KMS-11 (cell line): ENCODE data around the gene NFKBIB.

ENCODE experiments used
- H2AFZ ChIP-seq: fragments of 200-600 bp; sonication (generic); 2 replicates; pipeline ENCODE4 v1.6.1; 2016; ENCODE audit warnings: antibody characterized with exemption, mixed run types, low read depth
- H3K27ac ChIP-seq: fragments of 200-600 bp; sonication (generic); 2 replicates; pipeline ENCODE4 v1.6.1; 2016; ENCODE audit warnings: mild to moderate bottlenecking, mixed run types
- H3K27me3 ChIP-seq: fragments of 200-600 bp; sonication (generic); 2 replicates; pipeline ENCODE4 v1.6.1; 2017; ENCODE audit warnings: mild to moderate bottlenecking, low read depth, mixed run types, moderate library complexity; ENCODE audit not compliant: insufficient read depth
- H3K36me3 ChIP-seq: fragments of 200-600 bp; sonication (generic); 2 replicates; pipeline ENCODE4 v1.6.1; 2017; ENCODE audit warnings: mild to moderate bottlenecking, mixed run types; ENCODE audit not compliant: insufficient read depth
- H3K4me1 ChIP-seq: fragments of 200-600 bp; sonication (generic); 2 replicates; pipeline ENCODE4 v1.6.1; 2016; ENCODE audit warnings: mild to moderate bottlenecking, low read depth, mixed run types; ENCODE audit not compliant: poor library complexity, severe bottlenecking
- H3K4me2 ChIP-seq: fragments of 200-600 bp; sonication (generic); 2 replicates; pipeline ENCODE4 v1.7.0; 2016; ENCODE audit warnings: mild to moderate bottlenecking, mixed run types
- H3K4me3 ChIP-seq: fragments of 200-600 bp; sonication (generic); IDR thresholded peaks from 2 replicates; pipeline ENCODE4 v1.6.1; 2017; ENCODE audit warnings: low read depth, low read length, mixed read lengths; ENCODE audit not compliant: insufficient read depth
- H3K79me2 ChIP-seq: fragments of 200-600 bp; sonication (generic); 2 replicates; pipeline ENCODE4 v1.6.1; 2016; ENCODE audit warnings: low read depth, mixed run types; ENCODE audit not compliant: insufficient read depth
- H3K9ac ChIP-seq: fragments of 200-600 bp; sonication (generic); 2 replicates; pipeline ENCODE4 v1.6.1; 2016; ENCODE audit warnings: mild to moderate bottlenecking, mixed run types
- H4K20me1 ChIP-seq: fragments of 200-600 bp; sonication (generic); 2 replicates; pipeline ENCODE4 v1.6.1; 2016; ENCODE audit warnings: mild to moderate bottlenecking, mixed run types; ENCODE audit not compliant: insufficient read depth
- CTCF ChIP-seq: fragments of 200-600 bp; sonication (generic); conservative IDR thresholded peaks from 2 replicates; pipeline ENCODE4 v1.6.1; 2017; ENCODE audit warnings: low read depth, mild to moderate bottlenecking, antibody characterized with exemption, low read length, moderate library complexity, mixed read lengths

NFKBIB gene

GRCh38 chr19:38899447-38900201 is at the start of gene NFKBIB, which contains the start of gene SIRT2:
NFKBIB (plus strand) TSS chr19:38899969; CDS start chr19:38900033, 64 bp downstream.
SIRT2 (minus strand) TSS chr19:38899618; CDS start chr19:38899521, 97 bp downstream.
- H3K79me2 ChIP-seq: peaks cover 16% of the 10 kb centered on the region; the same call in 1 of the 2 replicates
- H3K4me2 ChIP-seq: peak within 1 kb of the TSS; percentile 96
- peak within 1 kb of the TSS; percentile 35 for H3K27ac ChIP-seq
- H3K9ac ChIP-seq: peak within 1 kb of the TSS; percentile 71
- peak within 1 kb of the TSS; percentile 93 for H2AFZ ChIP-seq
- H3K4me1 ChIP-seq: peaks cover 23% of the 10 kb centered on the region
- H3K4me3 ChIP-seq: no peak within 1 kb of the TSS
- no peak for TF ChIP-seq CTCF
- no peaks in the 10 kb centered on the region for H3K36me3 ChIP-seq
- no peaks in the 10 kb centered on the region for H4K20me1 ChIP-seq
- no peaks in the 10 kb centered on the region for H3K27me3 ChIP-seq

GRCh38 chr19:38850436-38850975 is 49.3 kb upstream of the NFKBIB start:
- Histone ChIP-seq H3K9ac (peak overlapping the region; percentile 65; the same call in 1 of the 2 replicates), H4K20me1 (no peaks in the 10 kb centered on the region), H2AFZ (peak overlapping the region; percentile 42; the same call in 1 of the 2 replicates), H3K4me3 (peak overlapping the region; percentile 39), H3K27ac (peak overlapping the region; percentile 76), H3K4me2 (peak overlapping the region; percentile 94), H3K27me3 (no peaks in the 10 kb centered on the region), H3K79me2 (peaks cover 41% of the 10 kb centered on the region), H3K36me3 (peaks cover 26% of the 10 kb centered on the region; the same call in 1 of the 2 replicates), H3K4me1 (peaks cover 43% of the 10 kb centered on the region)
- no peak for TF ChIP-seq CTCF

GRCh38 chr19:38850976-38851621 is 48.7 kb upstream of the NFKBIB start:
- peak overlapping the region; percentile 65; the same call in 1 of the 2 replicates for H3K9ac ChIP-seq
- peak overlapping the region; percentile 39 for H3K4me3 ChIP-seq
- peaks cover 35% of the 10 kb centered on the region for H3K79me2 ChIP-seq
- peak overlapping the region; percentile 94 for H3K4me2 ChIP-seq
- H2AFZ ChIP-seq: peak overlapping the region; percentile 42; the same call in 1 of the 2 replicates
- no peaks in the 10 kb centered on the region for H4K20me1 ChIP-seq
- peaks cover 39% of the 10 kb centered on the region for H3K4me1 ChIP-seq
- no peaks in the 10 kb centered on the region for H3K27me3 ChIP-seq
- peak overlapping the region; percentile 76 for H3K27ac ChIP-seq
- H3K36me3 ChIP-seq: peaks cover 20% of the 10 kb centered on the region; the same call in 1 of the 2 replicates
- 0 out of 2 replicates have a peak, but pooled peaks have one; percentile 23 for TF ChIP-seq CTCF

GRCh38 chr19:38851622-38852230 is 48.0 kb upstream of the NFKBIB start:
- H2AFZ ChIP-seq: peak overlapping the region; percentile 75; the same call in 1 of the 2 replicates

More at GRCh38 chr19:38851622-38852230, 48.0 kb upstream of the NFKBIB start:
- Histone ChIP-seq H3K36me3 (peaks cover 13% of the 10 kb centered on the region; the same call in 1 of the 2 replicates), H3K4me2 (peak overlapping the region; percentile 94), H3K27ac (peak overlapping the region; percentile 80), H4K20me1 (no peaks in the 10 kb centered on the region), H3K4me1 (peaks cover 34% of the 10 kb centered on the region), H3K4me3 (peak overlapping the region; percentile 39), H3K27me3 (no peaks in the 10 kb centered on the region), H3K79me2 (peaks cover 29% of the 10 kb centered on the region), H3K9ac (peak overlapping the region; percentile 92)
- no peak for TF ChIP-seq CTCF
